Lower leg skin (tissue), 3 donors: Measurements from ENCODE around the gene SLC9A3.

Source experiments
- POLR2A ChIP-seq, 2 donors: fragments of 450-650 bp; IDR thresholded peaks; one replicate each; pipeline ENCODE4 v1.6.1; 2016 to 2017; ENCODE audit warnings: antibody characterized with exemption in 2 of 2, mild to moderate bottlenecking in 1 of 2, moderate library complexity in 1 of 2
- TF ChIP-seq, protein P1 (sequence below), 3 donors: fragments of 450-650 bp; IDR thresholded peaks; one replicate each; pipeline ENCODE4 v1.5.1; 2016; ENCODE audit warnings: antibody characterized with exemption in 3 of 3, mild to moderate bottlenecking in 3 of 3, moderate library complexity in 2 of 3

DNA sequence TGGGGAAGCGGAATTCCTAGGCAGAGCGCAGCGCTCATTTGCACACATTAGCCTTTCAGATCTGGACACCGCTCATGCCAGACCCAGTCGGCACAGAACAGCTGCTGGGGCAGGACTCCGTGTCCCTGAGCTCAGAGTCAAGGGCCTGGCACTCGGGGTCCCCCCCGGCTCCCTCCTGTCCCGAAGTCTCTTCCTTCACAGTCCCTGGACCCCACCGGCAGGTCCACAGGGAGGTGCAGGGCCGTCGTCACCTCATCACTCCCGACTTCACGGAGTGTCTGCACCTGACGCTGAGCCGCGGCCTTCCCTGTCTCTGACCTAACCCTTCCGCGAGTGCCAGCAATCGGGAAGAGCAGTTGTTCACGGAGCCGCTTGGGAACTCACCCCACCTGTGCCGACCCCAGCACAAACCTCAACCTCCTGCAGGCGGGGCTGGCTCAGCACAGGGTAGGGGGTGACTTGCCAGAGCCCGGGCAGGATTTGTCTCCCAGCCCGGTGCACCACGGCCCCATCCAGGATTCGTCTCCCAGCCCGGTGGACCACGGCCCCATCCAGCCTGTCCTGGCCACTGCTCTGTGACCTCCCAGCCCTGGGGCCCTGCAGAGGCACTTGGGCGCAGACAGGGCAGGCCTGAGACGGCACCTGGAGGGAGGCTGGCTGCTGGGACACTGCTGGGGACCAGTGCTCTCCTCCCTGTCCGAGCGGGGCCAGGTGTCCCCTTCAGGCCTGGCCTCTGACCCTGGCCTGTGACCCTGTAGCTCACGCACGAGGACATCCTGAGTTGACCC is 9.9 kb upstream of the SLC9A3 start:
- TF ChIP-seq, protein P1, sequence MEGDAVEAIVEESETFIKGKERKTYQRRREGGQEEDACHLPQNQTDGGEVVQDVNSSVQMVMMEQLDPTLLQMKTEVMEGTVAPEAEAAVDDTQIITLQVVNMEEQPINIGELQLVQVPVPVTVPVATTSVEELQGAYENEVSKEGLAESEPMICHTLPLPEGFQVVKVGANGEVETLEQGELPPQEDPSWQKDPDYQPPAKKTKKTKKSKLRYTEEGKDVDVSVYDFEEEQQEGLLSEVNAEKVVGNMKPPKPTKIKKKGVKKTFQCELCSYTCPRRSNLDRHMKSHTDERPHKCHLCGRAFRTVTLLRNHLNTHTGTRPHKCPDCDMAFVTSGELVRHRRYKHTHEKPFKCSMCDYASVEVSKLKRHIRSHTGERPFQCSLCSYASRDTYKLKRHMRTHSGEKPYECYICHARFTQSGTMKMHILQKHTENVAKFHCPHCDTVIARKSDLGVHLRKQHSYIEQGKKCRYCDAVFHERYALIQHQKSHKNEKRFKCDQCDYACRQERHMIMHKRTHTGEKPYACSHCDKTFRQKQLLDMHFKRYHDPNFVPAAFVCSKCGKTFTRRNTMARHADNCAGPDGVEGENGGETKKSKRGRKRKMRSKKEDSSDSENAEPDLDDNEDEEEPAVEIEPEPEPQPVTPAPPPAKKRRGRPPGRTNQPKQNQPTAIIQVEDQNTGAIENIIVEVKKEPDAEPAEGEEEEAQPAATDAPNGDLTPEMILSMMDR (IDR thresholded peaks at IDR 0.05): no peak
- TF ChIP-seq POLR2A (IDR thresholded peaks at IDR 0.05): no peak
